Psoas muscle (tissue), 8 donors: ENCODE measurements around the gene ZNF512. TPM values are rescaled to one million over a fixed set of nuclear protein-coding genes. Genes with fewer than 3 reads are reported as not detected.

ENCODE experiments used
- ATAC-seq, 4 donors: fragments of 200-7000 bp; cut with Tn5 transposase; one replicate each; pipeline ENCODE4 v1.9.1; 2020; ENCODE audit warnings: moderate library complexity in 3 of 4, mild to moderate bottlenecking in 2 of 4
- DNase-seq, 2 donors: peaks; one replicate each; pipeline ENCODE4 v3.0.0-alpha.2; 2020
- H3K27ac ChIP-seq: fragments of 200-600 bp; one replicate; pipeline ENCODE4 v1.8.0; 2022
- H3K27me3 ChIP-seq, 3 donors: fragments of 200-600 bp in 1 of 3; one replicate each; pipeline versions ENCODE4 v1.6.1 to v1.8.0; 2013 to 2022; ENCODE audit warnings: low read length in 2 of 3, mild to moderate bottlenecking in 2 of 3, moderate library complexity in 1 of 3; ENCODE audit not compliant: insufficient read depth in 3 of 3
- H3K36me3 ChIP-seq, 2 donors: fragments of 200-600 bp in 1 of 2; one replicate each; pipeline versions ENCODE4 v1.6.1 to v1.8.0; 2013 to 2022; ENCODE audit warnings: low read depth in 1 of 2, mild to moderate bottlenecking in 1 of 2, moderate library complexity in 1 of 2; ENCODE audit not compliant: insufficient read depth in 1 of 2
- H3K4me1 ChIP-seq: fragments of 200-600 bp; one replicate; pipeline ENCODE4 v1.8.0; 2022
- H3K4me3 ChIP-seq: fragments of 200-600 bp; one replicate; pipeline ENCODE4 v1.8.0; 2022; ENCODE audit warnings: mild to moderate bottlenecking
- H3K9me3 ChIP-seq: fragments of 200-600 bp; one replicate; pipeline ENCODE4 v1.8.0; 2022
- WGBS, 3 donors: extraction: QIAGEN DNeasy Blood & Tissue Kit; methylation state at CpG; one replicate each; pipeline versions ENCODE4 v1.1.6 to v1.1.7; 2013; 5-methylcytosine and 5-hydroxymethylcytosine counted together
- intact Hi-C, 2 donors: fragments of 100-400 bp; cut with DNase I; formaldehyde crosslinking; loops; one replicate each; pipeline versions ENCODE4 v1.11.0 to v1.14.2; 2022
- polyA plus RNA-seq, 3 donors: library from polyadenylated mRNA; stranded (reverse); fragments of 200-250 nt; gene quantifications; one replicate each; pipeline ENCODE4 v1.2.3, GENCODE V29; 2013
- total RNA-seq, 4 donors: library from RNA; stranded (reverse); fragmentation: NEBNext Ultra II Directional in 2 of 4; extraction: Animal tissue kit (Norgen Biotek cat#: 25700) in 2 of 4; gene quantifications; one replicate each; pipeline versions ENCODE4 v1.2.1 to v1.2.4, GENCODE V29; 2021 to 2023
- TF ChIP-seq, protein P1 (sequence below): fragments of 200-600 bp; IDR thresholded peaks from one replicate; pipeline ENCODE4 v1.8.0; 2022; ENCODE audit warnings: antibody characterized with exemption
- donor health status: healthy with polysubstance abuse.
- donor health status: DM: no; HTN: no; CAD: no; lungs with moderate emphysema.
- donor health status: Bipolar disorder and iron deficiency.
- donor health status: healthy.
- donor health status: DM: yes; HTN: yes; CAD: no.
- donor health status: DM: no; HTN: no; CAD: no.
- donor health status: DM: no; HTN: no; CAD: no.
- donor health status: DM: yes; HTN: yes; CAD: no.

The ZNF512 gene
- total and polyA plus RNA-seq, 7 donors: 5.1 to 17.0 (median 9.4) TPM

DNA sequence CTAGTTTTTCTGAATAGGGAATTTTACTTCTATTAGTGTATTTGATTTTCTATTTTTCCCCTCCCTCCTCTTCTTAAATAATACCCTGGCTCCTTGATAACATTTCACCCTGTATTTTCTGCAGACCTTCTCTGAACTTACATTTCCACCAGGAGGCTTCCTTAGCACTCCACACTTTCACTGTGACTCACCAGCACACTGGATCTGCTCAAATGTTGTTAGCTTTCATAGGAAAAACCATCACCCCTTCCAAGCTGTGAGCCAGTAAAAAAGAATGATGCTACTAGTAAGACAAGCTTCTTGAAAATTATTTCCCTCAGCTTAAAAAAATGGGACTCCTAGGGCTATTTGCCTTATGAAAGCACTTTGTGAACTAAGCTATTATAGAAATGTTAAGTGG lies 64.4 kb downstream of the ZNF512 start:
- TF ChIP-seq, protein P1, sequence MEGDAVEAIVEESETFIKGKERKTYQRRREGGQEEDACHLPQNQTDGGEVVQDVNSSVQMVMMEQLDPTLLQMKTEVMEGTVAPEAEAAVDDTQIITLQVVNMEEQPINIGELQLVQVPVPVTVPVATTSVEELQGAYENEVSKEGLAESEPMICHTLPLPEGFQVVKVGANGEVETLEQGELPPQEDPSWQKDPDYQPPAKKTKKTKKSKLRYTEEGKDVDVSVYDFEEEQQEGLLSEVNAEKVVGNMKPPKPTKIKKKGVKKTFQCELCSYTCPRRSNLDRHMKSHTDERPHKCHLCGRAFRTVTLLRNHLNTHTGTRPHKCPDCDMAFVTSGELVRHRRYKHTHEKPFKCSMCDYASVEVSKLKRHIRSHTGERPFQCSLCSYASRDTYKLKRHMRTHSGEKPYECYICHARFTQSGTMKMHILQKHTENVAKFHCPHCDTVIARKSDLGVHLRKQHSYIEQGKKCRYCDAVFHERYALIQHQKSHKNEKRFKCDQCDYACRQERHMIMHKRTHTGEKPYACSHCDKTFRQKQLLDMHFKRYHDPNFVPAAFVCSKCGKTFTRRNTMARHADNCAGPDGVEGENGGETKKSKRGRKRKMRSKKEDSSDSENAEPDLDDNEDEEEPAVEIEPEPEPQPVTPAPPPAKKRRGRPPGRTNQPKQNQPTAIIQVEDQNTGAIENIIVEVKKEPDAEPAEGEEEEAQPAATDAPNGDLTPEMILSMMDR: no peak
- peaks cover 10 to 99% of the 10 kb centered on the region in 2 donors for H3K36me3 ChIP-seq
- no peaks in the 10 kb centered on the region for H3K27me3 ChIP-seq
- ATAC-seq: no peak
- intact Hi-C loops: no loop called here
- H3K9me3 ChIP-seq: no peaks in the 10 kb centered on the region
- DNase-seq: no peak
- H3K4me1 ChIP-seq: no peaks in the 10 kb centered on the region
- no peak overlapping the region for H3K27ac ChIP-seq
- H3K4me3 ChIP-seq: no peak overlapping the region

DNA sequence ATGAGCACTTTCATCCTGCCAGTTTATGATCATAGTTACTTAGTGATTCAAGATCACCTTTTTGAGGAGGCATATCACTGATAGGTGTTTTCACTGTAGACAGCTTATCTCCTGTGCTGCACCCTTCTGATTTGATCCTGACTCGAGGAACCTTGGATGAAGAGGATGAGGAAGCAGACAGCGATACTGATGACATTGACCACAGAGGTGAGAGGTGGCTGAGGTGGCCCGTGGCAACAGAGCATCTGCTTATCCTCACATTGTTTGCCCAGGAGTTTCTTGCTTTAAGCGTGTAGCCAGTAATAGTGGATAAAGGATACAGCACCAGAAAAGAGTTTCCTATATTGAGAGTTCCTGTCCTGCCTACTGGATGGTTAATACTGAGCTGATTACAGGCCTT lies 64.9 kb downstream of the ZNF512 start:
- intact Hi-C loops: no loop called here
- Histone ChIP-seq H3K36me3 (peaks cover 10 to 99% of the 10 kb centered on the region in 2 donors), H3K4me1 (no peaks in the 10 kb centered on the region), H3K27ac (no peak overlapping the region), H3K27me3 (no peaks in the 10 kb centered on the region), H3K9me3 (no peaks in the 10 kb centered on the region), H3K4me3 (no peak overlapping the region)
- 92 to 95% (median 92%) methylated on average over 4 of the region's 4 CpGs for WGBS, 3 donors
- ATAC-seq: no peak
- DNase-seq: no peak
- TF ChIP-seq, protein P1: no peak

DNA sequence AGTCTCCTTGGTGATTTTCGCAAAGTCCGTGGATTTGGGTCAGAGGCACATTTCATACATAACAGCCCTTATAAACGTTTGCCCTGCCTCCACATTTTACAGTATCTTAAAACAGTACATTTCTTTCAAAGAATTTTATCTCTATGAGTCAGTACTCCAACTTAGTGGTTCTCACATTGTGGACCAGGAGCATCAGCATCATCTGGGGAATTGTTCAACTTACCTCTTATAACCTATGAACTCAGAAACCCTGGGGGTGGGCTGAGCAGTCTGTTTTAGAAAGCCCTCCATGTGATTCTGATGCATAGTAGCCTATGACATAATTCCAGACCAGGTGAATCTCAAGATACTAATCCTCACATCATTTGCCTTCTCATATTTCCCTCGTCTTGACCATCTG lies 68.2 kb downstream of the ZNF512 start:
- intact Hi-C loops: loop anchor here in 1 of 2 donors (10.0 kb wide), 1 partner anchor 166 kb away; the partner anchor contains the start of gene IFT172
- H3K27ac ChIP-seq: no peak overlapping the region
- WGBS, 3 donors: 69 to 80% (median 71%) methylated on average over 4 of the region's 4 CpGs
- no peaks in the 10 kb centered on the region for H3K27me3 ChIP-seq
- no peaks in the 10 kb centered on the region for H3K9me3 ChIP-seq
- TF ChIP-seq, protein P1: no peak
- no peaks in the 10 kb centered on the region for H3K4me1 ChIP-seq
- ATAC-seq (no peak), DNase-seq (no peak)
- H3K36me3 ChIP-seq: peaks cover 20 to 100% of the 10 kb centered on the region in 2 donors
- no peak overlapping the region for H3K4me3 ChIP-seq

DNA sequence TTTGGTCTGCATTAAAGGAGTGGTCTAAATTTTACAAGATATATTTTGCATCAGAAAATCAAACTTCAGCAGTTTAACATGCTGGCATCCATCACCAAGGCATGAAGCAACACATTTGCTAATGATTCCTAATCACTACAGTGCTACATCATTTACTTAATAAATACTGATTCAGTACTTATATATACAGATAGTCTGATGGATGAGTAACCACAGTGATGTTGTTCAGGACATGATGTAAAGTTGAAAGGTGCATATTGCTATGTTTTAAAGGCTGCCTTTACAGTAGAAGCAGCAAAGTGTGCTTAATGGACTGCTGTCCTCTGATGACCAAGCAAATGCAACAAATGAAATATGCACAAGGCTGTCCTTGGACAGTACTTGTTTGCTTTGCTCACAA lies 69.5 kb downstream of the ZNF512 start:
- no peaks in the 10 kb centered on the region for H3K9me3 ChIP-seq
- TF ChIP-seq, protein P1: no peak
- H3K4me1 ChIP-seq: no peaks in the 10 kb centered on the region
- peaks cover 19 to 100% of the 10 kb centered on the region in 2 donors for H3K36me3 ChIP-seq
- H3K27ac ChIP-seq: no peak overlapping the region
- no peak overlapping the region for H3K4me3 ChIP-seq
- H3K27me3 ChIP-seq: no peaks in the 10 kb centered on the region
- ATAC-seq (no peak), DNase-seq (no peak)
- intact Hi-C loops: loop anchor here in 1 of 2 donors (10.0 kb wide), 1 partner anchor 168 kb away; the partner anchor contains the start of gene IFT172

- Histone ChIP-seq H3K4me1 (no peaks in the 10 kb centered on the region), H3K36me3 (peaks cover 19 to 100% of the 10 kb centered on the region in 2 donors), H3K27me3 (no peaks in the 10 kb centered on the region), H3K4me3 (no peak overlapping the region), H3K9me3 (no peaks in the 10 kb centered on the region), H3K27ac (no peak overlapping the region)
- intact Hi-C loops: loop anchor here in 1 of 2 donors (10.0 kb wide), 1 partner anchor 168 kb away; the partner anchor contains the start of gene IFT172
- no peak for DNase-seq
- ATAC-seq: no peak
- WGBS, 3 donors: 86 to 97% (median 89%) methylated on average over 1 of the region's 1 CpG
- TF ChIP-seq, protein P1: no peak
Measured at GRCh38 chr2:27652790-27653189, 69.9 kb downstream of the ZNF512 start.
